Activated CD8-positive, alpha-beta T cell treated with anti-CD3 and anti-CD28 coated beads for 36 hours (primary cell): Measurements from ENCODE around the gene EHBP1. TPM values are rescaled to one million over a fixed set of nuclear protein-coding genes. Genes with fewer than 3 reads are reported as not detected.

Experiments used
- ATAC-seq: fragments of 200-7000 bp; cut with Tn5 transposase; one replicate; pipeline ENCODE4 v1.10.0; 2021; ENCODE audit warnings: mild to moderate bottlenecking, moderate library complexity
- CTCF ChIA-PET: fragments of 350-600 bp; sonication (Branson Sonifier 250); formaldehyde crosslinking; loops from one replicate; lab custom pipeline; 2021; ENCODE audit warnings: antibody characterized with exemption; lab: Charles Lee
- POLR2A ChIA-PET: fragments of 350-600 bp; sonication (Branson Sonifier 250); formaldehyde crosslinking; loops from one replicate; lab custom pipeline; 2021; ENCODE audit warnings: antibody characterized with exemption; lab: Charles Lee
- DNase-seq: peaks from one replicate; pipeline ENCODE4 v3.0.0-alpha.2; 2020
- H3K27ac Mint-ChIP-seq: one replicate; pipeline ENCODE4 v1.8.0; 2021; ENCODE audit warnings: mild to moderate bottlenecking, mixed read lengths
- H3K27me3 Mint-ChIP-seq: one replicate; pipeline ENCODE4 v1.8.0; 2021; ENCODE audit warnings: mixed read lengths
- H3K36me3 Mint-ChIP-seq: one replicate; pipeline ENCODE4 v1.8.0; 2021; ENCODE audit warnings: low read depth, mixed read lengths
- H3K4me1 Mint-ChIP-seq: one replicate; pipeline ENCODE4 v1.8.0; 2021; ENCODE audit warnings: low read depth, mixed read lengths
- H3K4me3 Mint-ChIP-seq: one replicate; pipeline ENCODE4 v1.8.0; 2021; ENCODE audit warnings: mild to moderate bottlenecking, moderate library complexity, mixed read lengths
- H3K9me3 Mint-ChIP-seq: one replicate; pipeline ENCODE4 v1.8.0; 2021; ENCODE audit warnings: mixed read lengths
- CTCF ChIP-seq: fragments of 200-600 bp; IDR thresholded peaks from one replicate; pipeline ENCODE4 v1.8.0; 2022; ENCODE audit warnings: antibody characterized with exemption, mild to moderate bottlenecking
- intact Hi-C: fragments of 100-400 bp; cut with micrococcal nuclease; formaldehyde crosslinking; loops from one replicate; pipeline ENCODE4 v1.10.0; 2022
- total RNA-seq, 2 experiments: library from RNA; stranded (reverse); gene quantifications; one replicate each; pipeline ENCODE4 v1.2.3, GENCODE V29; 2021

EHBP1 gene
- total RNA-seq, 2 experiments from 2014 or later: 24.1 to 24.3 TPM

GRCh38 chr2:62784341-62784740 is 78.8 kb downstream of the EHBP1 start:
- DNase-seq (no peak), ATAC-seq (no peak)
- Mint-ChIP-seq H3K27me3 (no peaks in the 10 kb centered on the region), H3K36me3 (peaks cover 4% of the 10 kb centered on the region), H3K27ac (no peak overlapping the region), H3K9me3 (peaks cover 5% of the 10 kb centered on the region), H3K4me1 (peaks cover 12% of the 10 kb centered on the region), H3K4me3 (no peak overlapping the region)
- intact Hi-C loops: no loop called here
- CTCF ChIA-PET: no interaction called here
- POLR2A ChIA-PET: no interaction called here
- TF ChIP-seq CTCF: no peak

DNA sequence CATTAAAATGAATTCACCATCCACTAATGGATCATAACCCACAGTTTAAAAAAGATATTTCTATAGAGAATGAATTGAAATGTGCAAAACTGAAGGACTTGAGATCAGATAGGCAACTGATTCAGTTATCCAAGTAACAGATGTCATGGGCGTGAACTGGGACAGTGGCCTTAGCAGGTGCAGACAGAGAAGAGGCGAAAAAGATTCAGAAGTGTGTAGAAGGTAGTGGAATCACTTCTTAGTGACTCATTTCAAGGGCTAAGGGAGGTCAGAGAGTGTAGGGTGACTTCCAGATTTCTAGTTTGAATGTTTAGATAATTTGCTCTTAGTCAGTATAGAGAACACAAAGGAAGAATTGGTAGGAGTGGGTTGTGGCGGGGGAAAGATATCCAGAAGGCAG is 79.7 kb downstream of the EHBP1 start:
- peaks cover 20% of the 10 kb centered on the region for H3K4me1 Mint-ChIP-seq
- ATAC-seq (peak; percentile 24), DNase-seq (no peak)
- H3K27ac Mint-ChIP-seq: no peak overlapping the region
- H3K9me3 Mint-ChIP-seq: peaks cover 5% of the 10 kb centered on the region
- H3K4me3 Mint-ChIP-seq: no peak overlapping the region
- peaks cover 4% of the 10 kb centered on the region for H3K36me3 Mint-ChIP-seq
- no peaks in the 10 kb centered on the region for H3K27me3 Mint-ChIP-seq
- ChIA-PET CTCF (no interaction called here), POLR2A (no interaction called here)
- intact Hi-C loops: no loop called here
- no peak for TF ChIP-seq CTCF

DNA sequence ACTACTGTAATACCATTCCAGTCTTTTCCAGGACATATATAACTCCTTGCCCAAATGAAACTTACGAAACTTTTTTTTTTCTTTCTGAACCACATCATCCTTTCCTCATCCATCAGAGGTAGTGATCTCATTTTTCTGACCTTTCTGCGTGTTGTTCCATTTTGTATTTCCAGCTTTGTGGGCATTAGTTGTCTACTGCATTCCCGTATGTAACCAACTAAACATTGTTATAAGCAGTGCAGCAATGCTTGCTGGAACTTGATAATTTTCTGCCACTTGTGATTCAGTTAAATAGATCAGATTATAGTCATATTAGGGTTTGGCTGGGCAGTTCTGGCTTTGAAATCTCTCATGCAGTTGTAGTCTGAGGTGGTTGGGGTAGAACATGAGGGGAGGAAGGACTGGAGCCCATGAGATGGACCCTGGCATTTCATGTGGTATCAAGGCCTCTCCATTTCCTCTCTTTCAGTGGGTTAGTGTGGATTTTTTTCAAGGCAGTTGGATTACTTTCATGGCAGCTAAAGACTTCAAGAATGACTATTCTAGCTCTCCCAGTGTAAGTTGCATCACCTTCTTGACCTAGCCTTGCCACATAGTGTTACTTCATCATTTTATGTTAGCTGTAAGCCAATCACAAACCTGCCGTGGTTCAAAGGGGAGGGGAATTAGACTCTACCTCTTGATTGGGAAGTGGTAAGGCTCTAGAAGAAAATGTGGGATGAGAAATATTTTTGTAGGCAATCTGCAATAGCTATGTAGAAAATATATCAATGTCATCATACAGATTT is 80.5 kb downstream of the EHBP1 start:
- ATAC-seq (no peak), DNase-seq (no peak)
- ChIA-PET CTCF (interaction anchor here (0.9 to 4.0 kb wide), 4 partner anchors 11 to 702 kb away, joined by 5 to 22 read pairs (median 8); no protein-coding TSS in a partner anchor), POLR2A (no interaction called here)
- intact Hi-C loops: no loop called here
- Mint-ChIP-seq H3K4me1 (peaks cover 20% of the 10 kb centered on the region), H3K36me3 (peaks cover 4% of the 10 kb centered on the region), H3K27ac (no peak overlapping the region), H3K27me3 (no peaks in the 10 kb centered on the region), H3K9me3 (peaks cover 5% of the 10 kb centered on the region), H3K4me3 (no peak overlapping the region)
- no peak for TF ChIP-seq CTCF

DNA sequence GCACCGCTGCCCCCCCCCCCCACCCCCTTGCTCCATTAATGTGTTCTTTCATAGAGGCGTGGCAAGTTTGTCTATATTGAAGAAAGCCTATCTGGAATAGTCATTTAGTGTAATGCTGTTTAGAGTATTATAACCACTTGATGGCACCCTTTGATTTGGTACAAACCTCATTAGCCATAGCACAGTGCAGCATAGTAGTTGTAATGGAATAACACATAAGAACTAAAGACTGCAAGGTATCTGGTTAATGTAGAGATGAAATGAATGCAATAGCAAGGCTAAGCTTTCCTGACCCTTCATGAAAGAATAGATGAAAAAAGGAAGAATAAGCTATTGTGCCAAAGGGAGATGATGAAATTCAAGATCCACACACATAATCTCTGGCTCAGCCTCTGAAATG is 81.9 kb downstream of the EHBP1 start:
- CTCF ChIA-PET: interaction anchor here (0.6 to 4.0 kb wide), 9 partner anchors 10 to 700 kb away, joined by 3 to 22 read pairs (median 5); no protein-coding TSS in a partner anchor
- H3K36me3 Mint-ChIP-seq: peaks cover 4% of the 10 kb centered on the region
- H3K4me1 Mint-ChIP-seq: peaks cover 20% of the 10 kb centered on the region
- POLR2A ChIA-PET: no interaction called here
- no peak for DNase-seq
- intact Hi-C loops: no loop called here
- no peak overlapping the region for H3K27ac Mint-ChIP-seq
- ATAC-seq: peak; percentile 58
- no peaks in the 10 kb centered on the region for H3K27me3 Mint-ChIP-seq
- TF ChIP-seq CTCF: no peak
- peaks cover 5% of the 10 kb centered on the region for H3K9me3 Mint-ChIP-seq
- H3K4me3 Mint-ChIP-seq: no peak overlapping the region

DNA sequence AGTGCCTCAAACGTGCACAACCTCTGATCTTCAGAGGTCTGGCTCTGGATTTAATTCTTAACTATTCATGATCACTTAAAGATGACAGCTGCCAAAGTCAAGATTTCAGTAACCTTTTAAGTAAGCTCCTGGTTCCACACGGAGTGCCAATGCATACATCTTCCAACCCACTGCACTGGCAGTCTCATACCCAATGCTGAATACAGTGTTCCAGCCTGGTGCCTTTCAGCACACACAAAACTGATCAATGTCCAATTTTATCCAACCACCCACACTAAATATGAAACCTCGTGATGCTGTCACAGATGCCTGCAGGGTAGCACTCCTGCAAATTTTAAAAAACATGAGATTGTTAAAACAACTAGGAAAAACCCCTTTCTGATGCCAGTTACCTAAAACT is 84.0 kb downstream of the EHBP1 start:
- Mint-ChIP-seq H3K27ac (no peak overlapping the region), H3K9me3 (no peaks in the 10 kb centered on the region), H3K36me3 (no peaks in the 10 kb centered on the region), H3K4me1 (peaks cover 20% of the 10 kb centered on the region), H3K27me3 (no peaks in the 10 kb centered on the region), H3K4me3 (no peak overlapping the region)
- ChIA-PET POLR2A (no interaction called here), CTCF (interaction anchor here (4.0 kb wide), 1 partner anchor 332 kb away, joined by 22 read pairs; no protein-coding TSS in a partner anchor)
- intact Hi-C loops: no loop called here
- DNase-seq (no peak), ATAC-seq (no peak)
- TF ChIP-seq CTCF: no peak
